ENCODE data around the gene TOM1L2. TPM values are rescaled to one million over a fixed set of nuclear protein-coding genes. Genes with fewer than 3 reads are reported as not detected.

Gene TOM1L2
- total and polyA plus RNA-seq, 8 donors = 20.3 to 28.2 (median 22.2) TPM

GRCh38 chr17:17910060-17910459, 62.1 kb downstream of the TOM1L2 start:
- Histone ChIP-seq H3K4me1 (no peaks in the 10 kb centered on the region), H3K27ac (no peak overlapping the region), H3K9me3 (no peaks in the 10 kb centered on the region), H3K36me3 (peaks cover 0 to 6% (median 0%) of the 10 kb centered on the region in 3 donors), H3K4me3 (no peak overlapping the region), H3K27me3 (no peaks in the 10 kb centered on the region)
- FAIRE-seq (no peak), ATAC-seq (no peak), DNase-seq (no peak)
- TF ChIP-seq CTCF (IDR thresholded peaks at IDR 0.05) = no peak
- 67 to 76% methylated on average over 3 to 4 of the region's 4 CpGs for WGBS, 2 donors
- intact Hi-C loops (cut with DNase I) = no loop called here

- no peaks in the 10 kb centered on the region for H3K4me1 ChIP-seq
- intact Hi-C loops (cut with DNase I) = no loop called here
Measured at GRCh38 chr17:17909078-17909477, 63.1 kb downstream of the TOM1L2 start.

GRCh38 chr17:17907469-17907868, 64.7 kb downstream of the TOM1L2 start:
- DNase-seq (no peak), FAIRE-seq (no peak), ATAC-seq (no peak)
- Histone ChIP-seq H3K27me3 (no peaks in the 10 kb centered on the region), H3K9me3 (no peaks in the 10 kb centered on the region), H3K4me3 (no peak overlapping the region), H3K36me3 (peaks cover 0 to 6% (median 0%) of the 10 kb centered on the region in 3 donors), H3K4me1 (no peaks in the 10 kb centered on the region), H3K27ac (no peak overlapping the region)
- TF ChIP-seq CTCF (IDR thresholded peaks at IDR 0.05) = no peak
- intact Hi-C loops (cut with DNase I) = no loop called here
- 90% methylated on average over 4 of the region's 4 CpGs for WGBS, 2 donors

More at GRCh38 chr17:17909078-17909477, 63.1 kb downstream of the TOM1L2 start:
- peaks cover 0 to 6% (median 0%) of the 10 kb centered on the region in 3 donors for H3K36me3 ChIP-seq
- DNase-seq (no peak), ATAC-seq (no peak), FAIRE-seq (no peak)
- no peaks in the 10 kb centered on the region for H3K27me3 ChIP-seq
- no peak overlapping the region for H3K27ac ChIP-seq
- H3K9me3 ChIP-seq = no peaks in the 10 kb centered on the region
- TF ChIP-seq CTCF (IDR thresholded peaks at IDR 0.05) = no peak
- 93 to 97% methylated on average over 5 of the region's 5 CpGs for WGBS, 2 donors
- H3K4me3 ChIP-seq = no peak overlapping the region

GRCh38 chr17:17906418-17907215, 65.6 kb downstream of the TOM1L2 start:
- Histone ChIP-seq H3K4me1 (no peaks in the 10 kb centered on the region), H3K27ac (no peak overlapping the region), H3K9me3 (no peaks in the 10 kb centered on the region), H3K27me3 (no peaks in the 10 kb centered on the region), H3K36me3 (peaks cover 0 to 6% (median 0%) of the 10 kb centered on the region in 3 donors), H3K4me3 (no peak overlapping the region)
- FAIRE-seq (no peak), DNase-seq (no peak), ATAC-seq (peak in 1 of 4 donors; percentile 49)
- intact Hi-C loops (cut with DNase I) = no loop called here
- 85 to 87% methylated on average over 10 of the region's 10 CpGs for WGBS, 2 donors
- no peak for TF ChIP-seq CTCF (IDR thresholded peaks at IDR 0.05)

- no peak for TF ChIP-seq CTCF (IDR thresholded peaks at IDR 0.05)
- 84 to 90% methylated on average over 5 of the region's 5 CpGs for WGBS, 2 donors
- intact Hi-C loops (cut with DNase I) = no loop called here
- H3K4me1 ChIP-seq = peaks cover 0 to 5% (median 0%) of the 10 kb centered on the region in 3 donors
- no peaks in the 10 kb centered on the region for H3K27me3 ChIP-seq
- H3K36me3 ChIP-seq = peaks cover 0 to 6% (median 0%) of the 10 kb centered on the region in 3 donors
- DNase-seq (no peak), ATAC-seq (no peak), FAIRE-seq (no peak)
- H3K27ac ChIP-seq = no peak overlapping the region
- no peaks in the 10 kb centered on the region for H3K9me3 ChIP-seq
- no peak overlapping the region for H3K4me3 ChIP-seq
Measured at GRCh38 chr17:17905036-17905320, 67.2 kb downstream of the TOM1L2 start.
